Keratinocyte (primary cell): ENCODE results near the gene ZNF74.

Source experiments
- EZH2 ChIP-seq: IDR thresholded peaks from one replicate; pipeline ENCODE4 v1.6.1; 2012; ENCODE audit warnings: inconsistent platforms, mild to moderate bottlenecking, low read length, moderate library complexity
- TF ChIP-seq, protein P1 (sequence below), 3 experiments: IDR thresholded peaks in 1 of 3; conservative IDR thresholded peaks in 1 of 3; optimal IDR thresholded peaks in 1 of 3; 2 replicates in 2 of 3; 3 replicates in 1 of 3; pipeline versions ENCODE3 to v1.5.1; 2011; ENCODE audit warnings: low read length in 3 of 3, mild to moderate bottlenecking in 3 of 3, moderate library complexity in 2 of 3, control low read depth in 1 of 3, inconsistent platforms in 1 of 3; ENCODE audit not compliant: insufficient read depth in 2 of 3; ENCODE audit errors: extremely low read depth in 1 of 3

GRCh38 chr22:20408891-20409290 is 14.9 kb downstream of the ZNF74 start:
- TF ChIP-seq, protein P1, sequence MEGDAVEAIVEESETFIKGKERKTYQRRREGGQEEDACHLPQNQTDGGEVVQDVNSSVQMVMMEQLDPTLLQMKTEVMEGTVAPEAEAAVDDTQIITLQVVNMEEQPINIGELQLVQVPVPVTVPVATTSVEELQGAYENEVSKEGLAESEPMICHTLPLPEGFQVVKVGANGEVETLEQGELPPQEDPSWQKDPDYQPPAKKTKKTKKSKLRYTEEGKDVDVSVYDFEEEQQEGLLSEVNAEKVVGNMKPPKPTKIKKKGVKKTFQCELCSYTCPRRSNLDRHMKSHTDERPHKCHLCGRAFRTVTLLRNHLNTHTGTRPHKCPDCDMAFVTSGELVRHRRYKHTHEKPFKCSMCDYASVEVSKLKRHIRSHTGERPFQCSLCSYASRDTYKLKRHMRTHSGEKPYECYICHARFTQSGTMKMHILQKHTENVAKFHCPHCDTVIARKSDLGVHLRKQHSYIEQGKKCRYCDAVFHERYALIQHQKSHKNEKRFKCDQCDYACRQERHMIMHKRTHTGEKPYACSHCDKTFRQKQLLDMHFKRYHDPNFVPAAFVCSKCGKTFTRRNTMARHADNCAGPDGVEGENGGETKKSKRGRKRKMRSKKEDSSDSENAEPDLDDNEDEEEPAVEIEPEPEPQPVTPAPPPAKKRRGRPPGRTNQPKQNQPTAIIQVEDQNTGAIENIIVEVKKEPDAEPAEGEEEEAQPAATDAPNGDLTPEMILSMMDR (optimal IDR thresholded peaks at IDR 0.05 in 1 of 3, IDR thresholded peaks at IDR 0.05 in 1 of 3, conservative IDR thresholded peaks at IDR 0.05 in 1 of 3; ENCODE audit: extremely low read depth in 1 of 3, insufficient read depth in 2 of 3, low read length in 3 of 3), result no peak
- no peak for TF ChIP-seq EZH2
